ENCODE results near the gene PNLIP.

The PNLIP gene

DNA sequence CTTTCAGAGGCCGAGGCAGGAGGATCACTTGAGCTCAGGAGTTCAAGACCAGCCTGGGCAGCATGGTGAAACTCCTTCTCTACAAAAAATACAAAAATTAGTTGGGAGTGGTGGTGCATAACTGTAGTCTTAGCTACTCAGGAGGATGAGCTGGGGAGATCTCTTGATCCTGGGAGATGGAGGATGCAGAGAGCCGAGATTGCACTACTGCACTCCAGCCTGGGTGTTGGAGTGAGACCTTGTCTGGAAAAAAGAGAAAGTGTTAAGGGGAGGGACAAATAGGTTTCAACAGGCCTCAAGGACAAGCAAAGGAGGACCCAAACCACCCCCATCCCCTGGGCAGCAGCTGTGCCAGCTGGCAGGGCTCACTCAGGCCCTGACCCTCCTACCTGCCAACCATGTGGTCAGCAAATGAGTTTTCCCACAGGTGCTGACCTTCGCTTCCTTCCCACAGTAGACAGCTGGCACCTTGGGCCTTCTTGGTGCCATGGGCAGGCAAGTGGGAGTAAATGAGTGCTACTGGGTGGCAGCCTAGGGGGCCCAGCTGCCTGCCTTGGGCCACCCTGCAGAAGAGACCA, 69.6 kb downstream of the PNLIP start:
- H3K4me3 ChIP-seq (ENCODE audit: low read depth, low read length), result no peak overlapping the region
- TF ChIP-seq, protein P1, sequence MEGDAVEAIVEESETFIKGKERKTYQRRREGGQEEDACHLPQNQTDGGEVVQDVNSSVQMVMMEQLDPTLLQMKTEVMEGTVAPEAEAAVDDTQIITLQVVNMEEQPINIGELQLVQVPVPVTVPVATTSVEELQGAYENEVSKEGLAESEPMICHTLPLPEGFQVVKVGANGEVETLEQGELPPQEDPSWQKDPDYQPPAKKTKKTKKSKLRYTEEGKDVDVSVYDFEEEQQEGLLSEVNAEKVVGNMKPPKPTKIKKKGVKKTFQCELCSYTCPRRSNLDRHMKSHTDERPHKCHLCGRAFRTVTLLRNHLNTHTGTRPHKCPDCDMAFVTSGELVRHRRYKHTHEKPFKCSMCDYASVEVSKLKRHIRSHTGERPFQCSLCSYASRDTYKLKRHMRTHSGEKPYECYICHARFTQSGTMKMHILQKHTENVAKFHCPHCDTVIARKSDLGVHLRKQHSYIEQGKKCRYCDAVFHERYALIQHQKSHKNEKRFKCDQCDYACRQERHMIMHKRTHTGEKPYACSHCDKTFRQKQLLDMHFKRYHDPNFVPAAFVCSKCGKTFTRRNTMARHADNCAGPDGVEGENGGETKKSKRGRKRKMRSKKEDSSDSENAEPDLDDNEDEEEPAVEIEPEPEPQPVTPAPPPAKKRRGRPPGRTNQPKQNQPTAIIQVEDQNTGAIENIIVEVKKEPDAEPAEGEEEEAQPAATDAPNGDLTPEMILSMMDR (IDR thresholded peaks at IDR 0.05; ENCODE audit: low read depth, low read length, missing control alignments), result no peak
- DNase-seq (ENCODE audit: low read depth), result no peak
- in situ Hi-C loops (cut with HindIII; ENCODE audit: low sequenced_read_pairs), result no loop called here

Measured in astrocyte of the cerebellum (primary cell).